HG03103 (cell line): Measurements from ENCODE around the gene SERPINA6.
"Not testable (repeated sequence)": the region's sequence is repeated elsewhere in the genome, so short reads cannot be mapped to it uniquely, and the experiment has no call there.

Source experiments
- ATAC-seq: cut with Tn5 transposase; IDR thresholded peaks from one replicate; pipeline ENCODE4 v1.9.1; 2021; ENCODE audit warnings: low read depth; ENCODE audit not compliant: unreplicated experiment

SERPINA6 gene

GRCh38 chr14:94354638-94355185 lies 31.6 kb upstream of the SERPINA6 start:
- no peak for ATAC-seq

DNA sequence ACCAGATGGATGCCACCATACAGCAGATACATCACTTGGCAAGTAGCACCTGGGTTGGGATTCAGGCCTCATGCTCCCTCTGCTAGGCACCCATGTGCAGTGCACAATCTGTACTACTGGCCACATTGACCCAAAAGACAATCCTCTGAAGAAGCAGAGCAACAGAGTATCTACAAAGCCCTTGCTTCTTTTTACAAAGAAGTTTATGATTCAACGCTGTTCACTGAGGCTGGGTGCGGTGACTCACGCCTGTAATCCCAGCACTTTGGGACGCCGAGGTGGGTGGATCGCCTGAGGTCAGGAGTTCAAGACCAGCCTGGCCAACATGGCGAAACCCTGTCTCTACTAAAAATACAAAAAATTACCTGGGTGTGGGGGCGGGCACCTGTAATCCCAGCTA lies 31.1 kb upstream of the SERPINA6 start:
- ATAC-seq = not testable (repeated sequence)

DNA sequence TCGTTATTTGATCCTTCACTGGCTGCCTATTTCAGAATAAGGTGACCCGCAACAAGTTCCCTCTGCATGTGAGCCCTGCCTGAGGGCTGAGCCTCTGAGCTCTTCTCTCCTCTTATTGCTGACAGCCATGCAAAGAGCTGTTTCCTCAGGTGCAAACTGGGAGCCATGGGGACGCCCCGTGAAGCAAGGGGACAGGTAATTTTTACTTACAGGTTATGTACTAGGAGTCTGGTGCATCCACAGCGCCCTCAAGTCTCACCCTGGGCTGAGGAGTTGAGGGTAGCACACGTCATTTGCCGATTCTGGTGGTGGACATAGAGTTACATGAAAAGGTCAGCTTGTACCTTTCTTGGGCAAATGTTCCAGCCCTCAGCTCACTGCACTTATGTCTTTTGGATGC lies 26.1 kb upstream of the SERPINA6 start:
- ATAC-seq = no peak

- ATAC-seq = no peak
These were observed 25.7 kb upstream of the SERPINA6 start for GRCh38 chr14:94348836-94349235.

DNA sequence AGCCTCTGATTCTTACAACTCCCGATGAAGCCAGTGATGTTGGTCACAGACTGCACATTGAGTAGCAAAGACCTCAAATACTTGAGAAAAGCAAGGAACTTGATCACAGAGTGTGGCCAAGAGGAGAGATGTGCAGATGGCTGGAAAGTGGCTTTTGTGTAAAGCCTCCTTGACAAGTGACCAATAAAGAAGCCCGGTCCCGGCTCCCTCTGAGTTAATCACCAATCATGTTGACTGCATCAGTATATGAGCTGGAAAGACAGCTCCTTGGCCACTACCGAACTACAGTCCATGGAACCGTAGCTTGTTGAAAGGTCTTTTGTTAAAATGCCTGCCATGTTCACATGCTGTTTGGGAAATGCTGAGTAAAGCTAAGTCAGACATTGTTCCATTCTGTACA lies 23.7 kb upstream of the SERPINA6 start:
- no peak for ATAC-seq

- ATAC-seq = not testable (repeated sequence)
These were observed 23.1 kb upstream of the SERPINA6 start for GRCh38 chr14:94346065-94346786.

DNA sequence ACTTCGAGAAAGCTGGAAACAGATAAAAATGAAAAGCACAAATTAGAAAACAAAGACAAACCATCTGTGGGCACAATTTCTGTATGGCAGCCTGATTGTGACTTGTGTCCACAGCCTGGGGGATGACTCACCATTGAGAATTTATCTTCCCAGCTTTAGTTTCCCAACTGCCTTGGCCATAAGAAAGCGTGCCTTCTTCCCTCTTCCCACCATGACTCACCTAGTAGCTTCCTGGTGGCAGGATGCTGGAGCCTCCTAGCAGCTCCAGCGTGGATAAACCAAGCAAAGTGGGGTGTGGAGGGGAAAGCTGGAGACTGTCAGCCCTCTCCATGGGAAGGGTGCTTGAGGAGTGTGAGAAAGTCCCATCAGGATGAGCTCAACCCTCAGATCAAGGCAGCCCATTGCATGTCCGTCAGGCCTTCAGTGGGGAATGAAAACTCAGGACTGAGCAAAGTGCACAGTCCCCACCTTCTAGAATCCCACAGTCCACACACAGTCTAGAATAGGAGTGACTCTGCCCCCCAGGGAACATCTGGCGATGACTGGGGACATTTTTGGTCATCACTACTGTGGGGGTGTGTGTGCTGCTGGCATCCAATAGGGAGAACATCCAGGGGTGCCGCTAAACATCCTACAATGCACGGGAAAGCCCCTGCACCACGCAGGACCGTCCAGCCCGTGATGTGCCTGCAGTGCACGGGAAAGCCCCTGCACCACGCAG lies 22.4 kb upstream of the SERPINA6 start:
- no peak for ATAC-seq

DNA sequence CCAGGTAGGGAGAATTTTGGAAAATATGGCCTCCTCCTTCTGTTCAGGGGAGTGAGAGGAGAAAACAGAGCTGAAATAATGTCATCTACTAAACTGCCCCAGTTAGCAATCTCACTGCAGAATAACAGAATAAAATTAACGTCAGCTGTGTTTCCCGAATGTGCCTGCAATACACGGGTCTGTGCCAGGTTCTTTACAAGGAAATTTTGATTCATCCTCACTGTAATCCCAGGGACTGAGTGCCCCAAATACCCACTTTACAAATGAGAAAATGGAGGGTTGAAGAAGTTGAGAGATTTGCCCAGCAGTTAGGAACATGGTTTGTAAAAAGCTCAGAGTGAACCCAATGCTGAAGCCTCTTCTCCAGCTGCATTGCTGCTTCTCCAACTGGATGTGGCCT lies 21.3 kb upstream of the SERPINA6 start:
- ATAC-seq = no peak

- no peak for ATAC-seq
These were observed 20.3 kb upstream of the SERPINA6 start for GRCh38 chr14:94343238-94344005.

DNA sequence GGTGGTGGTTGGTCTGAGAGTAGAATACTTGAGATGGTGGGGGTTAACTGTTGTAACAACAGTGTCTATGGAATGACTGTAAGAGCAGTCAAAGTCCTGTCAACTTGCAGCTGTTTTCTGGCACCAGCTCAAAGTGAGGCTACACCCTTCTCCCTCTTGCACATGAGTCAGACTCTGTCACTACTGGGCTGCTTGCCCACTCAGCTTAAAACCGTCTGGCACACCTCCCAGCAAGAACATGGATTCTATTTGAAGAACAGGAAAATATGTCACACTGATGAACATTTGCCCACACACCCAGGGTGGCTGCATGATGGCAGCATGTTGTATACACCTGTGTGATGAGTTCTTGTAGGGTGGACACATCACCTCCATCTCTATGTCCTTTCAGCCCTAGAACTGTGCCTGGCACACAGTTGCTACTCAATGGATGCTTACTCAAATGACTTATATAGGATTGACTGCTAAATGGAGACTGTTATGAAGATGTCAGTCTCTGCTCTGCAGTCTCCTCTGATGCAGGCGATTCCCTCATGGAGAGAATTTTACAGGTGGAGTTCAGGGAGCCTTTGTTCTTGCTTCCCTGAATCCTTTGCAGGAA lies 19.3 kb upstream of the SERPINA6 start:
- no peak for ATAC-seq

GRCh38 chr14:94341656-94342333 lies 18.7 kb upstream of the SERPINA6 start:
- ATAC-seq = no peak

DNA sequence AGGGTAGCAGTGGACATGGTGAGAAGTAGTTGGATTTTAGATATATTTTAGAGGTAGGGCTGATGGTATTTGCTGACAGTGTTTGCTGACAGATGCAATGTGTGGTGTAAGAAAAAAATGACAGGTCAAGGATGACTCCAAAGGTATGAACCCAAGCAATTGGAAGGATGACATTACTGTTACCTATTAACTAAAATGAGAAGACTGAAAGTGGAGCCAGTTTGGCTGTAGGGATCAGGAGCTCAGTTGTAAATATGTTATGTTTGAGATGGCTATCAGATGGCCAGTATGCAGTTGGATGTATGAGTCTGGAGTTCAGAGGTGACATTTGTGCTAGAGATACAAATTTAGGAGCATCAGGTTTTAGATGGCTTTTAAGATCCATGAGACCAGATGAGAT lies 17.4 kb upstream of the SERPINA6 start:
- ATAC-seq = no peak

DNA sequence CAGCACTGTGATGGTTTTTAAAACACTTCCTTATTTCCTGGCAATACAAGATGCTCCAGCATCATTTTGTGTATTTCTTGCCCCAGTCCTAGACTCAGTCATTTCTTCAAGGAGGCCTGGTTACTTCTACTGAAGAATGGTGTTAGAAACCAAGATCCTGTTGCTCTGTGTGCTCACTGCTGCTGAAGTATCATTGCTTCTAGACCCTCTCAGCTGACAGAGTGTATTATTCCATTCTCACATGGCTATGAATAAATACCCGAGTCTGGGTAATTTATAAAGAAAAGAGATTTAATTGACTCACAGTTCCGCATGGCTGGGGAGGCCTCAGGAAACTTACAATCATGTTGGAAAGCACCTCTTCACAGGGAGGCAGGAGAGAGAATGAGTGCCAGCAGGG lies 14.9 kb upstream of the SERPINA6 start:
- no peak for ATAC-seq

DNA sequence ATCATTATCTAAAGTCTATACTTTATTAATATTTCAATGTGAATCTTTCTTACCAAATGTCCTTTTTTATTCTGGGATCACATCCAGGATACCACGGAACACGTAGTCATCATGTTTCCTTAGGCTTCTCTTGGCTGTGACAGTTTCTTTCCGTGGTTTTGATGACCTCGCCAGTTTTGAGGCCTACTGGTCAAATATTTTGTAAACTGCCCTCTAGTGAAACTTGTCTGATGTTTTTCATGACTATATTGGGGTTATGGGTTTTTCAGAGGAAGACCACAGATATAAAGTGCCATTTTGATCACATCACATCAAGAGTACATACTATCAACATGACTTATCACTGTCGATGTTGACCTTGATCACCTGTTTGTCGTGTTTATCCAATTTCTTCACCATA lies 14.1 kb upstream of the SERPINA6 start:
- ATAC-seq = no peak

DNA sequence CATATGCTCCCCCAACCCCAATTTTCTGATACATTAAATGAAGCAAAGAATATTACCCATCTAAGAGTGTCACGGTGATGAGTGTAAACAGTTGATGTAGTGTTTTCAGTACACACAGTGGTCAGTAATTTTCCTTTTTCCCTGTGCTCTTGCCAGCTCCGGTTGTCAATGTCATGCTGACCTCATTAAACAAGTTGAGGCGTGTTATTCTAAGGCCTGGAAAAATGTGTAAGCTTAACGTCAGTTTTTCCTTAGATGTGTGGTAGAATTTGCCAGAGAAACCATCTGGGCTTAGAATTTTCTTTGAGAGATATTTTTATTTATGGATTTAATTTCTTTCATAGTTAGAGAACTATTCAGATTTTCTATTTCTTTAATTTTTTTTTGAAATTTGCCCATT lies 11.7 kb upstream of the SERPINA6 start:
- ATAC-seq = no peak

DNA sequence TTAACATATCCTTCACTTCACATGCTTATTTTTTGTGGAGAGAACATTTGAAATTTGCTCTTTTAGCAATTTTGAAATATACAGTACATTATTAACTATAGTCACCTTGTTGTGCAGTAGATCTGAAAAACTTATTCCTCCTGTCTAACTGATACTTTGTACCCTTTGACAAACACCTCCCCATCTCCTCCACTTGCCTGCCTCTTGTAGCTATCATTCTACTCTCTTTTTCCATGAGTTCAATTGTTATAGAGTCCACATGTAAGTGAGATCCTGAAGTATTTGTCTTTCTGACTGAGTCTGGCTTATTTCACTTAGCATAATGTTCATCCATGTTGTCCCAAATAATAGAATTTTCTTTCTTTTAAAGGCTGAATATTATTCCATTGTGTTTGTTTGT lies 9.5 kb upstream of the SERPINA6 start:
- no peak for ATAC-seq

- no peak for ATAC-seq
These were observed 9.0 kb upstream of the SERPINA6 start for GRCh38 chr14:94332063-94332583.

GRCh38 chr14:94331462-94331861 lies 8.3 kb upstream of the SERPINA6 start:
- no peak for ATAC-seq

DNA sequence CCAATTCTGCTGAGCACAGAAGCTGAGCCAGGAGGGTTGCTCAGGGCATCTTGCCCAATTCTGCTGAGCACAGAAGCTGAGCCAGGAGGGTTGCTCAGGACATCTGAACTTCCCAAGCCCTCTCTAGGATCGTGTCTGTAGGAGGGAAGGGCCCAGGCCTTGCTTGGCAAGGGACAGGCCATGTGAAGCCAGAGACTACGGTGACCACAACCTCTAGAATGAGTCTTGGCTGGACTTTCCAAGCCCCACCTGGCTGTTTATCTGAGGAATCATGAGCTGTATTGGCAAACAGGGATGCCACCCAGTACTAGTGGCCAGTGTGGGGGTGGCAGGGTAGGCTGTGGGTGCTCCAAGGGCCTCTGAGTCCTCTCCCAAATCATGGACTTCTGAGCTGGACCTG lies 7.7 kb upstream of the SERPINA6 start:
- no peak for ATAC-seq

DNA sequence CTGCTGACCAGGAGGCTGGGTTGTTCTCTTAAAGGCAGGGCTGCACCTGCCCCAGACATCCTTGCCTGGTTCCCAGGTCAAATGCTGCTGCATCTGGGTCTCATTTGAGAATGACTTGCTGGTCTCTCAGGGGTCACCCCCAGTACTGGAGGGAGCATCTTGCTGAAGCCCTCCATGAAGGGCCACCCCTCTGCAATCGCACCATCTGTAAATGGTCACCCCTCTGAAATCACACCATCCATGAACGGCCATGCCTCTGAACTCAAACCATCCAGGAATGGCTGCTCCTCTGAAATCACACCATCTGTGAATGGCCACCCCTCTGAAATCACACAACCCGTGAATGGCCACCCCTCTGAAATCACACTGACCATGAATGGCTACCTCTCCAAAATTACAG lies 7.3 kb upstream of the SERPINA6 start:
- no peak for ATAC-seq
